ENCODE measurements around the gene GRAMD1A. TPM values are rescaled to one million over a fixed set of nuclear protein-coding genes. Genes with fewer than 3 reads are reported as not detected.
"Not testable (repeated sequence)": the region's sequence is repeated elsewhere in the genome, so short reads cannot be mapped to it uniquely, and the experiment has no call there.

The GRAMD1A gene
- total RNA-seq, 2 donors from 2014 or later, result 115 to 137 TPM

GRCh38 chr19:34964598-34964997 is 35.5 kb upstream of the GRAMD1A start:
- H3K4me1 ChIP-seq (ENCODE audit: control insufficient read depth, insufficient read depth, low read length), result no peaks in the 10 kb centered on the region
- H3K27me3 ChIP-seq (ENCODE audit: control insufficient read depth, insufficient read depth, low read length, poor library complexity, severe bottlenecking), result no peaks in the 10 kb centered on the region
- peak overlapping the region; percentile 99 for H3K4me3 ChIP-seq (ENCODE audit: low read length)
- TF ChIP-seq CTCF (conservative IDR thresholded peaks at IDR 0.05), result no peak
- peaks cover 65% of the 10 kb centered on the region for H3K9me3 ChIP-seq (ENCODE audit: control insufficient read depth, low read length)
- peaks cover 27% of the 10 kb centered on the region for H3K36me3 ChIP-seq (ENCODE audit: control insufficient read depth, insufficient read depth, low read length)
- 58 to 64% methylated on average over 5 to 6 of the region's 6 CpGs for WGBS, 2 experiments (ENCODE audit: insufficient coverage in 1 of 2, insufficient read length in 1 of 2)
- Mint-ChIP-seq H3K36me3 (ENCODE audit: low read depth) (peaks cover 34% of the 10 kb centered on the region), H3K27ac (no peak overlapping the region), H3K27me3 (ENCODE audit: insufficient read depth) (peaks cover 6% of the 10 kb centered on the region), H3K4me1 (peaks cover 10% of the 10 kb centered on the region), H3K9me3 (peaks cover 83% of the 10 kb centered on the region), H3K4me3 (peak overlapping the region; percentile 85)
- no peak overlapping the region for H3K9ac ChIP-seq (ENCODE audit: extremely low read depth, low read length, poor library complexity, severe bottlenecking)
- no peak for DNase-seq
- H3K27ac ChIP-seq (ENCODE audit: low read depth, low read length), result no peak overlapping the region

- H3K4me3 Mint-ChIP-seq; H3K27me3 ChIP-seq (ENCODE audit: control insufficient read depth, insufficient read depth, low read length, poor library complexity, severe bottlenecking); H3K27ac ChIP-seq (ENCODE audit: low read depth, low read length); H3K27me3 Mint-ChIP-seq (ENCODE audit: insufficient read depth); H3K4me1 ChIP-seq (ENCODE audit: control insufficient read depth, insufficient read depth, low read length); H3K9ac ChIP-seq (ENCODE audit: extremely low read depth, low read length, poor library complexity, severe bottlenecking); H3K4me3 ChIP-seq (ENCODE audit: low read length); H3K27ac Mint-ChIP-seq; DNase-seq: not testable (repeated sequence)
- Histone ChIP-seq H3K9me3 (ENCODE audit: control insufficient read depth, low read length) (peaks cover 65% of the 10 kb centered on the region), H3K36me3 (ENCODE audit: control insufficient read depth, insufficient read depth, low read length) (peaks cover 18% of the 10 kb centered on the region)
- H3K36me3 Mint-ChIP-seq (ENCODE audit: low read depth), result peaks cover 25% of the 10 kb centered on the region
- peaks cover 83% of the 10 kb centered on the region for H3K9me3 Mint-ChIP-seq
- 84 to 86% methylated on average over 1 to 5 of the region's 5 CpGs for WGBS, 2 experiments (ENCODE audit: insufficient coverage in 1 of 2, insufficient read length in 1 of 2)
- H3K4me1 Mint-ChIP-seq, result peaks cover 10% of the 10 kb centered on the region
Observed at GRCh38 chr19:34965505-34965904, 34.6 kb upstream of the GRAMD1A start.

- WGBS, 2 experiments (ENCODE audit: insufficient coverage in 1 of 2, insufficient read length in 1 of 2), result 87 to 89% methylated on average over 3 to 5 of the region's 6 CpGs
- H3K36me3 ChIP-seq (ENCODE audit: control insufficient read depth, insufficient read depth, low read length), result no peaks in the 10 kb centered on the region
- H3K4me1 Mint-ChIP-seq, result peaks cover 8% of the 10 kb centered on the region
- peak overlapping the region; percentile 40 for H3K4me3 ChIP-seq (ENCODE audit: low read length)
- no peaks in the 10 kb centered on the region for H3K4me1 ChIP-seq (ENCODE audit: control insufficient read depth, insufficient read depth, low read length)
- H3K9me3 Mint-ChIP-seq, result peaks cover 72% of the 10 kb centered on the region
- no peak for TF ChIP-seq CTCF (conservative IDR thresholded peaks at IDR 0.05)
- no peak overlapping the region for H3K4me3 Mint-ChIP-seq
- peaks cover 6% of the 10 kb centered on the region for H3K27me3 Mint-ChIP-seq (ENCODE audit: insufficient read depth)
- H3K27me3 ChIP-seq (ENCODE audit: control insufficient read depth, insufficient read depth, low read length, poor library complexity, severe bottlenecking), result no peaks in the 10 kb centered on the region
- peaks cover 53% of the 10 kb centered on the region for H3K9me3 ChIP-seq (ENCODE audit: control insufficient read depth, low read length)
- DNase-seq, result no peak
- H3K27ac Mint-ChIP-seq, result no peak overlapping the region
- no peak overlapping the region for H3K27ac ChIP-seq (ENCODE audit: low read depth, low read length)
- H3K9ac ChIP-seq (ENCODE audit: extremely low read depth, low read length, poor library complexity, severe bottlenecking), result no peak overlapping the region
- peaks cover 6% of the 10 kb centered on the region for H3K36me3 Mint-ChIP-seq (ENCODE audit: low read depth)
Observed at GRCh38 chr19:34967551-34967950, 32.6 kb upstream of the GRAMD1A start.

GRCh38 chr19:34969721-34970120 is 30.4 kb upstream of the GRAMD1A start:
- WGBS, 2 experiments (ENCODE audit: insufficient coverage in 1 of 2, insufficient read length in 1 of 2), result 92 to 98% methylated on average over 5 to 6 of the region's 6 CpGs
- peak; percentile 18 for DNase-seq
- no peaks in the 10 kb centered on the region for H3K4me1 ChIP-seq (ENCODE audit: control insufficient read depth, insufficient read depth, low read length)
- H3K27ac ChIP-seq (ENCODE audit: low read depth, low read length), result no peak overlapping the region
- no peak overlapping the region for H3K4me3 Mint-ChIP-seq
- H3K9ac ChIP-seq (ENCODE audit: extremely low read depth, low read length, poor library complexity, severe bottlenecking), result no peak overlapping the region
- H3K36me3 ChIP-seq (ENCODE audit: control insufficient read depth, insufficient read depth, low read length), result no peaks in the 10 kb centered on the region
- H3K9me3 Mint-ChIP-seq, result peaks cover 61% of the 10 kb centered on the region
- peaks cover 1% of the 10 kb centered on the region for H3K36me3 Mint-ChIP-seq (ENCODE audit: low read depth)
- H3K4me1 Mint-ChIP-seq, result peaks cover 2% of the 10 kb centered on the region
- no peaks in the 10 kb centered on the region for H3K27me3 ChIP-seq (ENCODE audit: control insufficient read depth, insufficient read depth, low read length, poor library complexity, severe bottlenecking)
- peaks cover 4% of the 10 kb centered on the region for H3K27me3 Mint-ChIP-seq (ENCODE audit: insufficient read depth)
- no peak overlapping the region for H3K4me3 ChIP-seq (ENCODE audit: low read length)
- peaks cover 53% of the 10 kb centered on the region for H3K9me3 ChIP-seq (ENCODE audit: control insufficient read depth, low read length)
- no peak overlapping the region for H3K27ac Mint-ChIP-seq
- TF ChIP-seq CTCF (conservative IDR thresholded peaks at IDR 0.05), result no peak

- DNase-seq, result peak; percentile 20
- H3K9me3 Mint-ChIP-seq, result peaks cover 59% of the 10 kb centered on the region
- 89 to 93% methylated on average over 3 to 10 of the region's 12 CpGs for WGBS, 2 experiments (ENCODE audit: insufficient coverage in 1 of 2, insufficient read length in 1 of 2)
- H3K4me3 ChIP-seq (ENCODE audit: low read length), result peak overlapping the region; percentile 13
- H3K27me3 Mint-ChIP-seq (ENCODE audit: insufficient read depth); H3K27ac ChIP-seq (ENCODE audit: low read depth, low read length); H3K4me1 Mint-ChIP-seq; H3K9ac ChIP-seq (ENCODE audit: extremely low read depth, low read length, poor library complexity, severe bottlenecking); H3K4me1 ChIP-seq (ENCODE audit: control insufficient read depth, insufficient read depth, low read length); H3K4me3 Mint-ChIP-seq; H3K36me3 ChIP-seq (ENCODE audit: control insufficient read depth, insufficient read depth, low read length); H3K36me3 Mint-ChIP-seq (ENCODE audit: low read depth); H3K27me3 ChIP-seq (ENCODE audit: control insufficient read depth, insufficient read depth, low read length, poor library complexity, severe bottlenecking); H3K27ac Mint-ChIP-seq: not testable (repeated sequence)
- H3K9me3 ChIP-seq (ENCODE audit: control insufficient read depth, low read length), result peaks cover 52% of the 10 kb centered on the region
Observed at GRCh38 chr19:34970185-34970780, 29.8 kb upstream of the GRAMD1A start.
